ENCODE data around the gene CARS1.
A peak's percentile ranks its signal among the peaks of the same experiment; 100 is the strongest.

CARS1 gene

GRCh38 chr11:2990617-2991451 is 66.4 kb downstream of the CARS1 start:
- POLR2A ChIA-PET (ENCODE audit: low non-redundant PET), result no interaction called here
- CTCF ChIA-PET, result interaction anchor here (0.8 kb wide), 1 partner anchor 31 kb away, joined by 3 read pairs; no protein-coding TSS in a partner anchor
- H3K27ac ChIP-seq, result peak overlapping the region; percentile 94
- DNase-seq (ENCODE audit: low spot score), result peak; percentile 31
- TF ChIP-seq CTCF (conservative IDR thresholded peaks at IDR 0.05; ENCODE audit: low read depth), result no peak

- H3K27ac ChIP-seq, result no peak overlapping the region
- ChIA-PET CTCF (interaction anchor here (0.8 to 0.9 kb wide), 2 partner anchors 14 to 46 kb away, joined by 3 to 4 read pairs; no protein-coding TSS in a partner anchor), POLR2A (ENCODE audit: low non-redundant PET) (no interaction called here)
- no peak for TF ChIP-seq CTCF (conservative IDR thresholded peaks at IDR 0.05; ENCODE audit: low read depth)
- DNase-seq (ENCODE audit: low spot score), result no peak
Observed at GRCh38 chr11:2989551-2989950, 67.7 kb downstream of the CARS1 start.

GRCh38 chr11:2989006-2989405 is 68.2 kb downstream of the CARS1 start:
- DNase-seq (ENCODE audit: low spot score), result no peak
- TF ChIP-seq CTCF (conservative IDR thresholded peaks at IDR 0.05; ENCODE audit: low read depth), result no peak
- no peak overlapping the region for H3K27ac ChIP-seq
- ChIA-PET POLR2A (ENCODE audit: low non-redundant PET) (no interaction called here), CTCF (interaction anchor here (0.7 to 0.9 kb wide), 3 partner anchors 9 to 45 kb away, joined by 3 to 4 read pairs (median 3); no protein-coding TSS in a partner anchor)

GRCh38 chr11:2987881-2988861 is 69.1 kb downstream of the CARS1 start:
- no peak for DNase-seq (ENCODE audit: low spot score)
- no peak overlapping the region for H3K27ac ChIP-seq
- ChIA-PET CTCF (interaction anchor here (0.7 to 0.9 kb wide), 2 partner anchors 8 to 45 kb away, joined by 3 to 4 read pairs; no protein-coding TSS in a partner anchor), POLR2A (ENCODE audit: low non-redundant PET) (no interaction called here)
- TF ChIP-seq CTCF (conservative IDR thresholded peaks at IDR 0.05; ENCODE audit: low read depth), result no peak

DNA sequence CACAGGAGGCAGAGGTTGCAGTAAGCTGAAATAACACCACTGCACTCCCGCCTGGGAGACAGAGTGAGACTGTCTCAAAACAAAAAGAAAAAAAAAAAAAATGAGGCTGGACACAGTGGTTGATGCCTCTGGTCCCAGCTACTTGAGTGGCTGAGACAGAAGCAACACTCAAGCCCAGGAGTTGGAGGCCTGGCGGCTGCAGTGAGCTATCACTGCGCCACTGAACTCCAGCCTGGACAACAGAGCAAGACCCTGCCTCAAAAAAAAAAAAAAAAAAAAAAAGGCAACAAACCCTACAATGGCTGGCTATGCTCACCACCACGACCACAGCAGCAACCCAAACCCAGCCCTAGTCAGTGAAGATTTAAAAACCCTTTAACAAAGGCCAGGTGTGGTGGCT is 73.3 kb downstream of the CARS1 start:
- POLR2A ChIA-PET (ENCODE audit: low non-redundant PET), result no interaction called here
- no peak for TF ChIP-seq CTCF (conservative IDR thresholded peaks at IDR 0.05; ENCODE audit: low read depth)
- CTCF ChIA-PET, result interaction anchor here (0.6 kb wide), 1 partner anchor 13 kb away, joined by 5 read pairs; no protein-coding TSS in a partner anchor
- no peak overlapping the region for H3K27ac ChIP-seq
- no peak for DNase-seq (ENCODE audit: low spot score)

DNA sequence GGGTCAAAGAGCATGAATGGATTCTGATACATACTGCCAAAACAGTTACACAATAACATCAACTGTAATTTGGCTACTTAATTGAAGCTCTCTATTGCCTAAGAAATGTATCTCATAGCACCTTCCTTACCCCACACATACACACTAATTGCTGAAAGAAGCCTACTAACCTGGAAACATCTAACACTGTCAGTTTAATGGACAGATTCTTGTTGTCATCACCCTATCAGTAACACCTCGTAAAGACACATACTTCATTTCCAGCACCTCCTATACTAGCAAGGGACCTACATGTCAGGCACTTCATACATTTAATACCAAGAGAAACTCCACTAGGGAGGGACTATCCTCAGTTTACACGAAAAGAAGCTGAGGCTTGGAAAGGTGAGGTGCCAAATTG is 75.0 kb downstream of the CARS1 start:
- peak overlapping the region; percentile 46; the same call in 1 of the 2 replicates for H3K27ac ChIP-seq
- TF ChIP-seq CTCF (conservative IDR thresholded peaks at IDR 0.05; ENCODE audit: low read depth), result no peak
- ChIA-PET CTCF (interaction anchor here (0.9 kb wide), 1 partner anchor 39 kb away, joined by 3 read pairs; no protein-coding TSS in a partner anchor), POLR2A (ENCODE audit: low non-redundant PET) (no interaction called here)
- DNase-seq (ENCODE audit: low spot score), result no peak

Measured in RWPE1 (cell line).